Measurements from ENCODE around the gene TAS1R3.

TAS1R3 gene

DNA sequence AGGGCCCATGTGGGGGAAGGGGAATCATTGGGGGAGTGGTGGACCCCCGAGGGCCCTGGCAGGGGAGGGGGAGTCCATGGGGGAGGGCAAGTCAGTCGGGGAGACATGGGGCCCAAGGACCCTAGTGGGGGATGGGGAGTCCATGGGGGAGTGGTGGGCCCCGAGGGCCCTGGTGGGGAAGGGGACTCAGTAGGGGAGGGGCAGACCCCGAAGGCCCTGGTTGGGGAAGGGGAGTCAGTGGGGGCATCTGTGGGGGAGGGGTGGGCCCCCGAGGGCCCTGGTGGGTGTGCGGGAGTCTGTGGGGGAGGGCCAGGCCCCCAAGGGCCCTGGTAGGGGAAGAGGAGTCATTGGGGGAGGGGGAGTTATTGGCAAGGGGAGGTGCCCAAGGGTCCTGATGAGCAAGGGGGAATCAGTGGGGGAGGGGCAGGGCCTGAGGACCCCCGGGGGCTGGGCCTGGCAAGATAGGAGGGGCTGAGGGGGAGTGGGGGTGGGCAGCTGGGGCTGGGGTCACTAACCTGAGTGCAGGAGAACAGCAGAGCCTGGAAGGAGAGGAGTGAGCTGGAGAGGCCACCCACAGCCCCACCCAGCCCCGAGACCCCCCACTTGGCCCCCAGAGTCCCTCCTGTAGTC is 25.2 kb downstream of the TAS1R3 start:
- WGBS (ENCODE audit: extremely low coverage, insufficient coverage, low lambda C conversion rate): no CpG with 5 or more reads among the region's 8 CpGs
- H3K9ac ChIP-seq (ENCODE audit: low read length): no peak overlapping the region
- H4K8ac ChIP-seq (ENCODE audit: low read depth, low read length): no peak overlapping the region
- H3K27ac ChIP-seq (ENCODE audit: low read depth, low read length): no peak overlapping the region
- H3K4me2 ChIP-seq (ENCODE audit: low read length): no peak overlapping the region
- H2AK5ac ChIP-seq (ENCODE audit: low read length): no peak overlapping the region
- H3K4me1 ChIP-seq (ENCODE audit: control insufficient read depth, low read depth, low read length): peaks cover 3% of the 10 kb centered on the region
- H3K56ac ChIP-seq (ENCODE audit: low read length): no peak overlapping the region
- no peak overlapping the region for H3K4me3 ChIP-seq (ENCODE audit: low read length)
- no peak overlapping the region for H3K4ac ChIP-seq (ENCODE audit: low read depth, low read length)
- no peak overlapping the region for H2BK15ac ChIP-seq (replicated peaks; ENCODE audit: low read depth)
- peaks cover 6% of the 10 kb centered on the region for H3K27me3 ChIP-seq (ENCODE audit: insufficient read depth, low read length, poor library complexity)
- no peak overlapping the region for H2BK5ac ChIP-seq (ENCODE audit: low read length)
- no peak overlapping the region for H3K23ac ChIP-seq (ENCODE audit: low read length)
- no peak overlapping the region for H3K18ac ChIP-seq (ENCODE audit: low read length)
- DNase-seq: no peak
- H3K79me2 ChIP-seq (ENCODE audit: control insufficient read depth, insufficient read depth, low read length): no peaks in the 10 kb centered on the region
- H2BK120ac ChIP-seq (ENCODE audit: low read depth, low read length): no peak overlapping the region
- H3K36me3 ChIP-seq (ENCODE audit: control insufficient read depth, insufficient read depth, low read length): no peaks in the 10 kb centered on the region
- no peak overlapping the region for H4K5ac ChIP-seq (ENCODE audit: low read length)
- H3K79me1 ChIP-seq (ENCODE audit: low read length): no peaks in the 10 kb centered on the region

GRCh38 chr1:1356796-1357401 is 25.8 kb downstream of the TAS1R3 start:
- no peak overlapping the region for H2AK5ac ChIP-seq (ENCODE audit: low read length)
- H3K4me2 ChIP-seq (ENCODE audit: low read length): no peak overlapping the region
- H3K79me1 ChIP-seq (ENCODE audit: low read length): no peaks in the 10 kb centered on the region
- H3K23ac ChIP-seq (ENCODE audit: low read length): no peak overlapping the region
- H3K27me3 ChIP-seq (ENCODE audit: insufficient read depth, low read length, poor library complexity): peaks cover 6% of the 10 kb centered on the region
- no CpG with 5 or more reads among the region's 26 CpGs for WGBS (ENCODE audit: extremely low coverage, insufficient coverage, low lambda C conversion rate)
- H3K4me3 ChIP-seq (ENCODE audit: low read length): no peak overlapping the region
- no peaks in the 10 kb centered on the region for H3K36me3 ChIP-seq (ENCODE audit: control insufficient read depth, insufficient read depth, low read length)
- no peak overlapping the region for H4K8ac ChIP-seq (ENCODE audit: low read depth, low read length)
- no peak overlapping the region for H3K4ac ChIP-seq (ENCODE audit: low read depth, low read length)
- H3K18ac ChIP-seq (ENCODE audit: low read length): no peak overlapping the region
- H3K4me1 ChIP-seq (ENCODE audit: control insufficient read depth, low read depth, low read length): peaks cover 3% of the 10 kb centered on the region
- no peak overlapping the region for H3K27ac ChIP-seq (ENCODE audit: low read depth, low read length)
- no peak overlapping the region for H4K5ac ChIP-seq (ENCODE audit: low read length)
- H3K9ac ChIP-seq (ENCODE audit: low read length): no peak overlapping the region
- no peak overlapping the region for H2BK15ac ChIP-seq (replicated peaks; ENCODE audit: low read depth)
- no peaks in the 10 kb centered on the region for H3K79me2 ChIP-seq (ENCODE audit: control insufficient read depth, insufficient read depth, low read length)
- no peak overlapping the region for H3K56ac ChIP-seq (ENCODE audit: low read length)
- DNase-seq: no peak
- H2BK120ac ChIP-seq (ENCODE audit: low read depth, low read length): no peak overlapping the region
- no peak overlapping the region for H2BK5ac ChIP-seq (ENCODE audit: low read length)

GRCh38 chr1:1357871-1358432 is 26.9 kb downstream of the TAS1R3 start:
- H4K8ac ChIP-seq (ENCODE audit: low read depth, low read length): no peak overlapping the region
- H3K4ac ChIP-seq (ENCODE audit: low read depth, low read length): peak overlapping the region; percentile 49
- no peak for DNase-seq
- H3K4me3 ChIP-seq (ENCODE audit: low read length): no peak overlapping the region
- no peak overlapping the region for H3K27ac ChIP-seq (ENCODE audit: low read depth, low read length)
- H4K5ac ChIP-seq (ENCODE audit: low read length): no peak overlapping the region
- WGBS (ENCODE audit: extremely low coverage, insufficient coverage, low lambda C conversion rate): no CpG with 5 or more reads among the region's 18 CpGs
- H2BK5ac ChIP-seq (ENCODE audit: low read length): no peak overlapping the region
- H3K23ac ChIP-seq (ENCODE audit: low read length): no peak overlapping the region
- H3K18ac ChIP-seq (ENCODE audit: low read length): peak overlapping the region; percentile 28
- H3K36me3 ChIP-seq (ENCODE audit: control insufficient read depth, insufficient read depth, low read length): no peaks in the 10 kb centered on the region
- H3K4me2 ChIP-seq (ENCODE audit: low read length): no peak overlapping the region
- H2BK120ac ChIP-seq (ENCODE audit: low read depth, low read length): no peak overlapping the region
- no peak overlapping the region for H3K56ac ChIP-seq (ENCODE audit: low read length)
- H3K9ac ChIP-seq (ENCODE audit: low read length): peak overlapping the region; percentile 42
- H2AK5ac ChIP-seq (ENCODE audit: low read length): no peak overlapping the region
- H3K27me3 ChIP-seq (ENCODE audit: insufficient read depth, low read length, poor library complexity): peaks cover 6% of the 10 kb centered on the region
- H2BK15ac ChIP-seq (replicated peaks; ENCODE audit: low read depth): no peak overlapping the region
- peaks cover 3% of the 10 kb centered on the region for H3K4me1 ChIP-seq (ENCODE audit: control insufficient read depth, low read depth, low read length)
- no peaks in the 10 kb centered on the region for H3K79me1 ChIP-seq (ENCODE audit: low read length)
- no peaks in the 10 kb centered on the region for H3K79me2 ChIP-seq (ENCODE audit: control insufficient read depth, insufficient read depth, low read length)

- H3K36me3 ChIP-seq (ENCODE audit: control insufficient read depth, insufficient read depth, low read length): no peaks in the 10 kb centered on the region
- peak within 1 kb of the TSS; percentile 42 for H3K9ac ChIP-seq (ENCODE audit: low read length)
- no peak within 1 kb of the TSS for H2BK15ac ChIP-seq (replicated peaks; ENCODE audit: low read depth)
- no peak within 1 kb of the TSS for H4K5ac ChIP-seq (ENCODE audit: low read length)
- H3K4me2 ChIP-seq (ENCODE audit: low read length): no peak within 1 kb of the TSS
- no peak within 1 kb of the TSS for H3K27ac ChIP-seq (ENCODE audit: low read depth, low read length)
- H3K4me3 ChIP-seq (ENCODE audit: low read length): no peak within 1 kb of the TSS
- peaks cover 3% of the 10 kb centered on the region for H3K4me1 ChIP-seq (ENCODE audit: control insufficient read depth, low read depth, low read length)
- H2BK5ac ChIP-seq (ENCODE audit: low read length): no peak within 1 kb of the TSS
- peak within 1 kb of the TSS; percentile 70 for H3K56ac ChIP-seq (ENCODE audit: low read length)
- peak within 1 kb of the TSS; percentile 5 for H2BK120ac ChIP-seq (ENCODE audit: low read depth, low read length)
- H3K4ac ChIP-seq (ENCODE audit: low read depth, low read length): peak within 1 kb of the TSS; percentile 49
- no peak within 1 kb of the TSS for H3K23ac ChIP-seq (ENCODE audit: low read length)
- H3K79me2 ChIP-seq (ENCODE audit: control insufficient read depth, insufficient read depth, low read length): no peaks in the 10 kb centered on the region
- H4K8ac ChIP-seq (ENCODE audit: low read depth, low read length): no peak within 1 kb of the TSS
- H3K18ac ChIP-seq (ENCODE audit: low read length): peak within 1 kb of the TSS; percentile 28
- WGBS (ENCODE audit: extremely low coverage, insufficient coverage, low lambda C conversion rate): no CpG with 5 or more reads among the region's 29 CpGs
- peaks cover 6% of the 10 kb centered on the region for H3K27me3 ChIP-seq (ENCODE audit: insufficient read depth, low read length, poor library complexity)
- H2AK5ac ChIP-seq (ENCODE audit: low read length): no peak within 1 kb of the TSS
- no peaks in the 10 kb centered on the region for H3K79me1 ChIP-seq (ENCODE audit: low read length)
- DNase-seq: peak; percentile 78
These were observed 27.6 kb downstream of the TAS1R3 start, which contains the start of gene MXRA8 for GRCh38 chr1:1358433-1359271. Gene MXRA8 (minus strand): TSS chr1:1358555. CDS start chr1:1358504, 51 bp downstream.

GRCh38 chr1:1359308-1359663 is 28.2 kb downstream of the TAS1R3 start:
- Histone ChIP-seq H3K36me3 (ENCODE audit: control insufficient read depth, insufficient read depth, low read length) (no peaks in the 10 kb centered on the region), H4K5ac (ENCODE audit: low read length) (no peak overlapping the region), H3K4me1 (ENCODE audit: control insufficient read depth, low read depth, low read length) (peaks cover 3% of the 10 kb centered on the region), H2BK15ac (replicated peaks; ENCODE audit: low read depth) (no peak overlapping the region), H2BK120ac (ENCODE audit: low read depth, low read length) (no peak overlapping the region), H3K4me3 (ENCODE audit: low read length) (no peak overlapping the region), H3K4me2 (ENCODE audit: low read length) (no peak overlapping the region), H3K18ac (ENCODE audit: low read length) (no peak overlapping the region), H3K27me3 (ENCODE audit: insufficient read depth, low read length, poor library complexity) (peaks cover 6% of the 10 kb centered on the region), H2BK5ac (ENCODE audit: low read length) (no peak overlapping the region), H3K79me2 (ENCODE audit: control insufficient read depth, insufficient read depth, low read length) (no peaks in the 10 kb centered on the region), H3K79me1 (ENCODE audit: low read length) (no peaks in the 10 kb centered on the region), H3K27ac (ENCODE audit: low read depth, low read length) (no peak overlapping the region), H4K8ac (ENCODE audit: low read depth, low read length) (no peak overlapping the region), H3K56ac (ENCODE audit: low read length) (peak overlapping the region; percentile 70), H2AK5ac (ENCODE audit: low read length) (no peak overlapping the region), H3K9ac (ENCODE audit: low read length) (no peak overlapping the region), H3K23ac (ENCODE audit: low read length) (no peak overlapping the region), H3K4ac (ENCODE audit: low read depth, low read length) (no peak overlapping the region)
- no peak for DNase-seq
- no CpG with 5 or more reads among the region's 6 CpGs for WGBS (ENCODE audit: extremely low coverage, insufficient coverage, low lambda C conversion rate)
